Spleen (tissue), 11 donors: ENCODE data around the gene PDGFRB. TPM values are rescaled to one million over a fixed set of nuclear protein-coding genes. Genes with fewer than 3 reads are reported as not detected.
A peak's percentile ranks its signal among the peaks of the same experiment; 100 is the strongest.

ENCODE experiments used
- DNase-seq: peaks from one replicate; pipeline ENCODE4 v3.0.0-alpha.2; 2020
- H3K27ac ChIP-seq, 8 donors: fragments of 200-600 bp; sonication (generic) in 7 of 8; 1 replicate in 4 of 8; 2 replicates in 4 of 8; pipeline versions ENCODE4 v1.5.0 to v1.8.0; 2016 to 2021; ENCODE audit warnings: inconsistent platforms in 4 of 8, mild to moderate bottlenecking in 4 of 8, moderate library complexity in 1 of 8
- H3K27me3 ChIP-seq, 7 donors: fragments of 200-600 bp; sonication (generic) in 6 of 7; replicated peaks in 1 of 7; 1 replicate in 4 of 7; 2 replicates in 3 of 7; pipeline versions ENCODE4 v1.5.0 to v1.8.0; 2016 to 2021; ENCODE audit warnings: inconsistent platforms in 3 of 7, mild to moderate bottlenecking in 1 of 7
- H3K36me3 ChIP-seq, 6 donors: fragments of 200-600 bp; sonication (generic) in 5 of 6; 1 replicate in 4 of 6; 2 replicates in 2 of 6; pipeline versions ENCODE4 v1.5.0 to v1.8.0; 2016 to 2021; ENCODE audit warnings: inconsistent platforms in 2 of 6
- H3K4me1 ChIP-seq, 6 donors: fragments of 200-600 bp; sonication (generic) in 5 of 6; 1 replicate in 3 of 6; 2 replicates in 3 of 6; pipeline versions ENCODE4 v1.5.0 to v1.8.0; 2016 to 2021; ENCODE audit warnings: inconsistent platforms in 3 of 6
- H3K4me3 ChIP-seq, 8 donors: fragments of 200-600 bp; sonication (generic) in 7 of 8; 1 replicate in 4 of 8; 2 replicates in 4 of 8; pipeline versions ENCODE4 v1.5.0 to v1.8.0; 2016 to 2021; ENCODE audit warnings: inconsistent platforms in 4 of 8, mild to moderate bottlenecking in 4 of 8, moderate library complexity in 2 of 8
- H3K9me3 ChIP-seq, 8 donors: fragments of 200-600 bp; sonication (generic) in 7 of 8; 1 replicate in 4 of 8; 2 replicates in 4 of 8; pipeline versions ENCODE4 v1.5.0 to v1.8.0; 2016 to 2021; ENCODE audit warnings: inconsistent platforms in 4 of 8
- POLR2A ChIP-seq, 3 donors: fragments of 450-650 bp; IDR thresholded peaks; one replicate each; pipeline ENCODE4 v1.5.1; 2017; ENCODE audit warnings: antibody characterized with exemption in 3 of 3, mild to moderate bottlenecking in 1 of 3
- POLR2AphosphoS5 ChIP-seq, 3 donors: sonication (generic); formaldehyde crosslinking; IDR thresholded peaks; one replicate each; pipeline ENCODE4 v1.5.1; 2017; ENCODE audit warnings: antibody characterized with exemption in 3 of 3
- WGBS, 5 donors: extraction: QIAGEN DNeasy Blood & Tissue Kit in 3 of 5; methylation state at CpG; one replicate each; pipeline versions ENCODE4 v1.1.5 to v1.1.7; 2013 to 2018; 5-methylcytosine and 5-hydroxymethylcytosine counted together
- intact Hi-C: fragments of 100-400 bp; cut with DNase I; formaldehyde crosslinking; loops from one replicate; pipeline ENCODE4 v1.15.0; 2023; ENCODE audit warnings: low total_unique reads
- polyA plus RNA-seq, 3 donors: library from polyadenylated mRNA; stranded (reverse); fragments of 200-250 nt; gene quantifications; one replicate each; pipeline ENCODE4 v1.2.1, GENCODE V29; 2013
- total RNA-seq, 7 donors: library from RNA; depleted of rRNA in 3 of 7; stranded (reverse); fragments of >200 nt in 3 of 7; fragmentation: NEBNext Ultra II Directional in 4 of 7; extraction: Animal tissue kit (Norgen Biotek cat#: 25700) in 4 of 7; gene quantifications; one replicate each; pipeline versions ENCODE4 v1.1.0 to v1.2.1, GENCODE V29; 2016 to 2021
- TF ChIP-seq, protein P1 (sequence below), 11 experiments: fragments of 200-600 bp in 7 of 11; fragments of 450-650 bp in 4 of 11; sonication (generic) in 4 of 11; IDR thresholded peaks in 8 of 11; conservative IDR thresholded peaks in 3 of 11; 1 replicate in 7 of 11; 2 replicates in 4 of 11; pipeline versions ENCODE4 v1.4.0 to v1.8.0; 2016 to 2021; ENCODE audit warnings: antibody characterized with exemption in 11 of 11, inconsistent platforms in 4 of 11, mild to moderate bottlenecking in 1 of 11
- donor health status: healthy with polysubstance abuse.
- donor health status: DM: no; HTN: no; CAD: no; lungs with moderate emphysema.
- donor health status: DM: no; HTN: no; CAD: no.
- donor health status: Bipolar disorder and iron deficiency.
- donor health status: healthy.
- donor health status: DM: no; HTN: no; CAD: no.
- donor health status: DM: yes; HTN: yes; CAD: no.

The PDGFRB gene
- total and polyA plus RNA-seq, 10 donors = 12.8 to 144 (median 88.5) TPM

DNA sequence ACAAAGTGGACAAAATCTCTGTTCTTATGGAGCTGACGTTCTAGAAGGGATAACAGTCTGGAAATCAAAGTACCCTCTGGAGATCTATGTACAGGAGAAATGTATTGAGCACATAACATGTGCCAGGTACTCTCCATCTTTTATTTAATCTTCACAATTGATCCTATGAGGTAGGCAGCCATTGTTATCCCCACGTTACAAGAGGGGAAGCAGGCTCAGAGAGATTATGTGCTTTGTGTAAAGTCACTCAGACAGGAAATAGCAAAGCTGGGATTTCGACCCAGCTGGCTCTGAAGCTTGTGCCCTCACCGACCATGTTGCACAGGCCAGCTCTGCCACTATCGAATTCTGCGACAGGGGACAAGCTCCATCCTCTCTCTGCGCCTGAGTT, 21.5 kb downstream of the PDGFRB start:
- H3K4me3 ChIP-seq = no peak overlapping the region
- H3K4me1 ChIP-seq = peaks cover 0 to 85% (median 29%) of the 10 kb centered on the region in 6 donors
- H3K36me3 ChIP-seq = peaks cover 0 to 54% (median 0%) of the 10 kb centered on the region in 6 donors
- 50 to 71% (median 63%) methylated on average over 7 of the region's 7 CpGs for whole genome bisulfite sequencing, 5 donors
- TF ChIP-seq POLR2AphosphoS5 (IDR thresholded peaks at IDR 0.05) = no peak
- TF ChIP-seq, protein P1, sequence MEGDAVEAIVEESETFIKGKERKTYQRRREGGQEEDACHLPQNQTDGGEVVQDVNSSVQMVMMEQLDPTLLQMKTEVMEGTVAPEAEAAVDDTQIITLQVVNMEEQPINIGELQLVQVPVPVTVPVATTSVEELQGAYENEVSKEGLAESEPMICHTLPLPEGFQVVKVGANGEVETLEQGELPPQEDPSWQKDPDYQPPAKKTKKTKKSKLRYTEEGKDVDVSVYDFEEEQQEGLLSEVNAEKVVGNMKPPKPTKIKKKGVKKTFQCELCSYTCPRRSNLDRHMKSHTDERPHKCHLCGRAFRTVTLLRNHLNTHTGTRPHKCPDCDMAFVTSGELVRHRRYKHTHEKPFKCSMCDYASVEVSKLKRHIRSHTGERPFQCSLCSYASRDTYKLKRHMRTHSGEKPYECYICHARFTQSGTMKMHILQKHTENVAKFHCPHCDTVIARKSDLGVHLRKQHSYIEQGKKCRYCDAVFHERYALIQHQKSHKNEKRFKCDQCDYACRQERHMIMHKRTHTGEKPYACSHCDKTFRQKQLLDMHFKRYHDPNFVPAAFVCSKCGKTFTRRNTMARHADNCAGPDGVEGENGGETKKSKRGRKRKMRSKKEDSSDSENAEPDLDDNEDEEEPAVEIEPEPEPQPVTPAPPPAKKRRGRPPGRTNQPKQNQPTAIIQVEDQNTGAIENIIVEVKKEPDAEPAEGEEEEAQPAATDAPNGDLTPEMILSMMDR (IDR thresholded peaks at IDR 0.05 in 8 of 11, conservative IDR thresholded peaks at IDR 0.05 in 3 of 11) = no peak
- TF ChIP-seq POLR2A (IDR thresholded peaks at IDR 0.05) = no peak
- intact Hi-C loops = loop anchor here (10.0 kb wide), 1 partner anchor 81 kb away; no protein-coding TSS in a partner anchor
- no peaks in the 10 kb centered on the region for H3K9me3 ChIP-seq
- DNase-seq = no peak
- H3K27me3 ChIP-seq = peaks cover 0 to 48% (median 0%) of the 10 kb centered on the region in 7 donors
- peak overlapping the region in 5 of 8 donors; percentile 32 to 83 (median 82) for H3K27ac ChIP-seq

DNA sequence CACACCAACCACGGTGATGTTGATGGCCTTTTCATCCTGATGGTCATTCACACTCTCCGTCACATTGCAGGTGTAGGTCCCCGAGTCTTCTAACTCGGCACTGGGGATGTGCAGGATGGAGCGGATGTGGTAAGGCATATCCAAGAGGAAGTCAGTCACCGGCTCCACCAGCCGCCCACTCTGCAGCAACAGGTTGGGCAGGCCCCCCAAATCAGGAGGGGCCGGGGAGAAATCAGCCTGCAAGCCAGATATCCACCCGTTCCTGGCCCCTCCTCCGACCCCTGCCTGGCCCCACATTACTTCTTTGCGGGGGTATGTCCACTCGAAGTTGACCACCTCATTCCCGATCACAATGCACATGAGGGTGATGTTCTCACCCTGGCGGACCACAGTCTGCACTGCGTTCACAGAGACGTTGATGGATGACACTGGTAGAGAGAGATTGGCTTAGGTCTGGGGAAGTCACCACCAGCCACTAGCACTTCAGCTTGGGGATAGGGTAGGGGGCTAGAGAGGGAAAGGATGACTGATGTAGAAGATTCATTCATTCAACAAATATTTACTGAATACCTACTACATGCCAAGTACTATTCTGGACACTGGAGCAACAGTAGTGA, 22.0 kb downstream of the PDGFRB start:
- H3K9me3 ChIP-seq = no peaks in the 10 kb centered on the region
- H3K27ac ChIP-seq = peak overlapping the region in 3 of 8 donors; percentile 32 to 83 (median 83)
- TF ChIP-seq POLR2A (IDR thresholded peaks at IDR 0.05) (no peak), POLR2AphosphoS5 (IDR thresholded peaks at IDR 0.05) (no peak)
- TF ChIP-seq, protein P1 (IDR thresholded peaks at IDR 0.05 in 8 of 11, conservative IDR thresholded peaks at IDR 0.05 in 3 of 11) = no peak
- H3K4me1 ChIP-seq = peaks cover 0 to 80% (median 28%) of the 10 kb centered on the region in 6 donors
- peaks cover 0 to 43% (median 0%) of the 10 kb centered on the region in 7 donors for H3K27me3 ChIP-seq
- no peak overlapping the region for H3K4me3 ChIP-seq
- DNase-seq = no peak
- WGBS, 5 donors = 67 to 79% (median 73%) methylated on average over 14 to 16 of the region's 16 CpGs
- intact Hi-C loops = loop anchor here (10.0 kb wide), 1 partner anchor 81 kb away; no protein-coding TSS in a partner anchor
- peaks cover 0 to 59% (median 0%) of the 10 kb centered on the region in 6 donors for H3K36me3 ChIP-seq

DNA sequence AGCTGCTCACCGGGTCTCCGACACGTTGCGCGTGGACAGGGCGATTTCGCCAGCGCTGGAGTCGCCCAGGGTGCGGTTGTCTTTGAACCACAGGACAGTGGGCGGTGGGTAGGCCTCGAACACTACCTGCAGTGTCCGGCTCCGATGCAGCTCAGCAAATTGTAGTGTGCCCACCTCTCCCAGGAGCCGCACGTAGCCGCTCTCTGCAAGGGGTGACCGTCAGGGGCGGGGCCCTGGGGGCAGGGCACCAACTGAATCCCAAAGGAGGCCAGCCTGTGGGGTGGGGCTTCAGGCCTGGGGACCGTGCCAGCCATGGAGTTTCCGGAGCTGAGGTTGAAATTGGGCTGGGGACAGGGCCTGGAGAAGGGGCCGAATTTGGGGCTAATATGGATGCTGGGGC, 22.9 kb downstream of the PDGFRB start:
- H3K27ac ChIP-seq = peak overlapping the region in 4 of 8 donors; percentile 26 to 83 (median 29)
- WGBS, 5 donors = 88 to 94% (median 91%) methylated on average over 22 of the region's 22 CpGs
- intact Hi-C loops = loop anchor here (10.0 kb wide), 1 partner anchor 82 kb away; no protein-coding TSS in a partner anchor
- H3K4me3 ChIP-seq = no peak overlapping the region
- no peak for DNase-seq
- TF ChIP-seq POLR2AphosphoS5 (IDR thresholded peaks at IDR 0.05) = peak in 1 of 3 donors; percentile 43
- TF ChIP-seq, protein P1 (IDR thresholded peaks at IDR 0.05 in 8 of 11, conservative IDR thresholded peaks at IDR 0.05 in 3 of 11) = no peak
- H3K36me3 ChIP-seq = peaks cover 0 to 68% (median 0%) of the 10 kb centered on the region in 6 donors
- H3K27me3 ChIP-seq = peaks cover 0 to 34% (median 0%) of the 10 kb centered on the region in 7 donors
- no peaks in the 10 kb centered on the region for H3K9me3 ChIP-seq
- H3K4me1 ChIP-seq = peaks cover 0 to 71% (median 25%) of the 10 kb centered on the region in 6 donors
